Peyer's patch (tissue), 4 donors: ENCODE data around the gene DIP2B. TPM values are rescaled to one million over a fixed set of nuclear protein-coding genes. Genes with fewer than 3 reads are reported as not detected.

Experiments used
- DNase-seq, 3 donors: peaks; one replicate each; pipeline ENCODE4 v3.0.0-alpha.2; 2017 to 2019
- H3K27ac ChIP-seq, 4 donors: fragments of 200-600 bp; sonication (generic); one replicate each; pipeline ENCODE4 v1.5.1; 2016 to 2019
- H3K27me3 ChIP-seq, 2 donors: fragments of 200-600 bp; sonication (generic); one replicate each; pipeline ENCODE4 v1.5.1; 2019
- H3K36me3 ChIP-seq, 3 donors: fragments of 200-600 bp; sonication (generic); one replicate each; pipeline ENCODE4 v1.5.1; 2016 to 2019
- H3K4me1 ChIP-seq, 4 donors: fragments of 200-600 bp; sonication (generic); one replicate each; pipeline ENCODE4 v1.5.1; 2016 to 2019
- H3K4me3 ChIP-seq, 4 donors: fragments of 200-600 bp; sonication (generic); 1 replicate in 3 of 4; 2 replicates in 1 of 4; pipeline ENCODE4 v1.5.1; 2016 to 2019; ENCODE audit warnings: mild to moderate bottlenecking in 1 of 4
- H3K9me3 ChIP-seq, 4 donors: fragments of 200-600 bp; sonication (generic); one replicate each; pipeline ENCODE4 v1.5.1; 2016 to 2019; ENCODE audit warnings: mild to moderate bottlenecking in 1 of 4
- CTCF ChIP-seq, 6 experiments: fragments of 450-650 bp in 4 of 6; fragments of 200-600 bp in 2 of 6; sonication (generic) in 1 of 6; IDR thresholded peaks; one replicate each; pipeline ENCODE4 v1.5.1; 2017 to 2019; ENCODE audit warnings: antibody characterized with exemption in 6 of 6, mild to moderate bottlenecking in 3 of 6, moderate library complexity in 1 of 6
- POLR2A ChIP-seq, 2 donors: fragments of 450-650 bp; IDR thresholded peaks; one replicate each; pipeline ENCODE4 v1.5.1; 2017; ENCODE audit warnings: antibody characterized with exemption in 2 of 2, mild to moderate bottlenecking in 2 of 2, moderate library complexity in 2 of 2
- total RNA-seq, 4 donors: library from RNA; depleted of rRNA; stranded (reverse); fragments of >200 nt; gene quantifications; one replicate each; pipeline ENCODE4 v1.1.0, GENCODE V29; 2016

DIP2B gene
- total RNA-seq, 4 donors from 2014 or later = 28.0 to 73.4 (median 42.5) TPM

DNA sequence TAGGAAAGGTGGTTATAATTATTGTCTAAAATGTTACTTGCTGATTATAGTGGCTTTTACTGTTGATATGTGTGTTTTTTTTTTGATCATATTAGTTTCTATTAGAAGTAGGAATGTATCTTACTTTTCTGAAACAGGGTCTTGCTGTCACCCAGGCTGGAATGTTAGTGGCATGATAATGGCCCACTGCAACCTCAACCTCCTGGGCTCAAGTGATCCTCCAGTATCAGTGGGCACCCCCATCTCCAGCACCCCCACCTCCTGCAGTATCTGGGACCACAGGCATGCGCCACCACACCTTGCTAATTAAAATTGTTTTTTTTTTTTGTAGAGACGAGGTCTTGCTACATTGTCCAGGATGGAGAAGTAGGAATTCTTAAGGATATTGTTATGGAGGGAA lies 270.5 kb downstream of the DIP2B start:
- TF ChIP-seq POLR2A (IDR thresholded peaks at IDR 0.05) (no peak), CTCF (IDR thresholded peaks at IDR 0.05) (no peak)
- DNase-seq = no peak
- H3K27ac ChIP-seq = no peak overlapping the region
- H3K36me3 ChIP-seq = no peaks in the 10 kb centered on the region
- no peaks in the 10 kb centered on the region for H3K9me3 ChIP-seq
- no peaks in the 10 kb centered on the region for H3K27me3 ChIP-seq
- H3K4me3 ChIP-seq = no peak overlapping the region
- peaks cover 0 to 22% (median 0%) of the 10 kb centered on the region in 4 donors for H3K4me1 ChIP-seq

DNA sequence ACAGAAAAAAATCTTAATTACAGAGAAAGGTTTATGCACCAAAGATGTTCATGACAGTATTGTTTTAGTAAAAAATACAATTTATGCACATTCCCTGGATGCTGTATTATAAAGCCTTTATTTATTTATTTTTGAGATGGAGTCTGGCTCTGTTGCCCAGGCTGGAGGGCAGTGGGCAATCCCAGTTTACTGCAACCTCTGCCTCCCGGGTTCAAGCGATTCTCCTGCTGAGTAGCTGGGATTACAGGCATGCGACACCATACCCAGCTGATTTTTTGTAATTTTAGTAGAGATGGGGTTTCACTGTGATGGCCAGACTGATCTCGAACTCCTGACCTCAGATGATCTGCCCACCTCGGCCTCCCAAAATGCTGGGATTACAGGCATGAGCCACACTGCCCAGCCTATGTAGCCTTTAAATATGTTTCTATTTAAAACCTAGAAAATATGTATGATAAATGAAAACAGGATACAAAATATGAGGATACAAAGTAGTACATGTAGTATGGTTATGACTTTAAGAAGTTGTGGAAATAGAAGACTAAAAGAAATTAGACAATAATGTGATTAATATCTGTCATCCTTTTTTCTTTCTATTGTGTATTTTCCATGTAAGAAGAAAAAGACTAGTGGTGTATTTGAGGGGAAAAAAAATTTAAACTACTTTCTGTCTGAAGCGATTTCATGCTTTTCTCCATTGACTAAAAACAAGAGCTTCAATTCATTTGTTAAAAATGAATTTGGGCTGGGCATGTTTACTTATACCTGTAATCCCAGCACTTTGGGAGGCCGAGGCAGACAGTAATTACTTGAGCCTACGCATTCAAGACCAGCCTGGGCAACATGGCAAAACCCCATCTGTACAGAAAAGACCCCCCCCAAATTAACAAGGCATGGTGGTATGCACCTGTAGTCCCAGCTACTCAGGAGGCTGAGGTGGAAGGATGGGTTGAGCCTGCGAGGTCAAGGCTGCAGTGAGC lies 272.3 kb downstream of the DIP2B start:
- DNase-seq = no peak
- peaks cover 0 to 22% (median 0%) of the 10 kb centered on the region in 4 donors for H3K4me1 ChIP-seq
- no peak overlapping the region for H3K4me3 ChIP-seq
- no peaks in the 10 kb centered on the region for H3K9me3 ChIP-seq
- H3K27me3 ChIP-seq = no peaks in the 10 kb centered on the region
- no peak overlapping the region for H3K27ac ChIP-seq
- TF ChIP-seq POLR2A (IDR thresholded peaks at IDR 0.05) (no peak), CTCF (IDR thresholded peaks at IDR 0.05) (no peak)
- H3K36me3 ChIP-seq = peaks cover 0 to 16% (median 0%) of the 10 kb centered on the region in 3 donors

GRCh38 chr12:50778663-50779590 lies 274.1 kb downstream of the DIP2B start:
- Histone ChIP-seq H3K27me3 (no peaks in the 10 kb centered on the region), H3K36me3 (peaks cover 0 to 28% (median 0%) of the 10 kb centered on the region in 3 donors), H3K4me1 (peaks cover 0 to 17% (median 0%) of the 10 kb centered on the region in 4 donors), H3K27ac (peak overlapping the region in 3 of 4 donors; percentile 56 to 85 (median 85)), H3K9me3 (no peaks in the 10 kb centered on the region), H3K4me3 (no peak overlapping the region)
- TF ChIP-seq POLR2A (IDR thresholded peaks at IDR 0.05) (no peak), CTCF (IDR thresholded peaks at IDR 0.05) (no peak)
- peak in 1 of 3 donors; percentile 54 for DNase-seq

GRCh38 chr12:50780013-50780412 lies 275.2 kb downstream of the DIP2B start:
- H3K36me3 ChIP-seq = peaks cover 0 to 28% (median 0%) of the 10 kb centered on the region in 3 donors
- no peak overlapping the region for H3K4me3 ChIP-seq
- DNase-seq = no peak
- TF ChIP-seq CTCF (IDR thresholded peaks at IDR 0.05) = no peak
- TF ChIP-seq POLR2A (IDR thresholded peaks at IDR 0.05) = no peak
- H3K27me3 ChIP-seq = no peaks in the 10 kb centered on the region
- H3K27ac ChIP-seq = no peak overlapping the region
- no peaks in the 10 kb centered on the region for H3K9me3 ChIP-seq
- H3K4me1 ChIP-seq = peaks cover 0 to 13% (median 0%) of the 10 kb centered on the region in 4 donors

DNA sequence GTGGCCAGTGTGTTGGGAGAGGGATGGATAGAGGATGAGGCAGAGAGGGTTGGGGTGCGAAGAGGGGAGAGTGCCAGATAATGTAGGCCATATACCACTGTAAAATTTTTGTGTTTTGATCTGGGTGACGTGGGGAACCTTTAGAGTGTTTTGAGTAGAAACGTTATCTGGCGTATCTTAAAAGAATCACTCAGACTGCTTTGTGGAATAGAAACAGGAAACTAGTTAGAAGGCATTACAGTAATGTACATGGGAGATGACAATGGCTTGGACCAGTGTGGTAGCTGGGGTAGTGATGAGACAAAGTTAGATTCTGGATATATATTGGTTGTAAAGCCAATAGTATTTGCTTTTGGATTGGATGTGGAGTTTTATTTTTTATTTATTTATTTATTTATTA lies 279.7 kb downstream of the DIP2B start:
- no peak overlapping the region for H3K4me3 ChIP-seq
- H3K27me3 ChIP-seq = no peaks in the 10 kb centered on the region
- no peaks in the 10 kb centered on the region for H3K9me3 ChIP-seq
- no peaks in the 10 kb centered on the region for H3K4me1 ChIP-seq
- no peak overlapping the region for H3K27ac ChIP-seq
- DNase-seq = no peak
- TF ChIP-seq CTCF (IDR thresholded peaks at IDR 0.05) (no peak), POLR2A (IDR thresholded peaks at IDR 0.05) (no peak)
- peaks cover 0 to 28% (median 0%) of the 10 kb centered on the region in 3 donors for H3K36me3 ChIP-seq
